Activated naive CD8-positive, alpha-beta T cell treated with anti-CD3 and anti-CD28 coated beads, Interleukin-2, amount 10 ng/mL, durations not matched to agents 7 days and 5 days (primary cell): ENCODE results near the gene TRIM71. TPM values are rescaled to one million over a fixed set of nuclear protein-coding genes. Genes with fewer than 3 reads are reported as not detected.
"Not testable (repeated sequence)": the region's sequence is repeated elsewhere in the genome, so short reads cannot be mapped to it uniquely, and the experiment has no call there.

Source experiments
- ATAC-seq: fragments of 150-1000 bp; cut with Tn5 transposase; one replicate; pipeline ENCODE4 v1.10.0; 2021; ENCODE audit warnings: low read depth, moderate library complexity
- POLR2A ChIA-PET: fragments of 350-600 bp; sonication (Branson Sonifier 250); formaldehyde crosslinking; loops from one replicate; lab custom pipeline; 2021; ENCODE audit warnings: antibody characterized with exemption; lab: Charles Lee
- DNase-seq: peaks from one replicate; pipeline ENCODE4 v3.0.0; 2021
- H3K27ac Mint-ChIP-seq: one replicate; pipeline ENCODE4 v1.8.0; 2022; ENCODE audit warnings: mild to moderate bottlenecking, mixed read lengths
- H3K27me3 Mint-ChIP-seq: one replicate; pipeline ENCODE4 v1.8.0; 2022; ENCODE audit warnings: mild to moderate bottlenecking, moderate library complexity, mixed read lengths
- H3K36me3 Mint-ChIP-seq: one replicate; pipeline ENCODE4 v1.8.0; 2021; ENCODE audit warnings: mild to moderate bottlenecking, mixed read lengths
- H3K4me1 Mint-ChIP-seq: one replicate; pipeline ENCODE4 v1.8.0; 2021; ENCODE audit warnings: mixed read lengths
- H3K4me3 Mint-ChIP-seq: one replicate; pipeline ENCODE4 v1.8.0; 2022; ENCODE audit warnings: mild to moderate bottlenecking, moderate library complexity, mixed read lengths
- H3K9me3 Mint-ChIP-seq: one replicate; pipeline ENCODE4 v1.8.0; 2021; ENCODE audit warnings: mixed read lengths
- total RNA-seq, 2 experiments: library from RNA; stranded (reverse); gene quantifications; one replicate each; pipeline ENCODE4 v1.2.3, GENCODE V29; 2021

TRIM71 gene
- total RNA-seq, 2 experiments from 2014 or later: not detected

DNA sequence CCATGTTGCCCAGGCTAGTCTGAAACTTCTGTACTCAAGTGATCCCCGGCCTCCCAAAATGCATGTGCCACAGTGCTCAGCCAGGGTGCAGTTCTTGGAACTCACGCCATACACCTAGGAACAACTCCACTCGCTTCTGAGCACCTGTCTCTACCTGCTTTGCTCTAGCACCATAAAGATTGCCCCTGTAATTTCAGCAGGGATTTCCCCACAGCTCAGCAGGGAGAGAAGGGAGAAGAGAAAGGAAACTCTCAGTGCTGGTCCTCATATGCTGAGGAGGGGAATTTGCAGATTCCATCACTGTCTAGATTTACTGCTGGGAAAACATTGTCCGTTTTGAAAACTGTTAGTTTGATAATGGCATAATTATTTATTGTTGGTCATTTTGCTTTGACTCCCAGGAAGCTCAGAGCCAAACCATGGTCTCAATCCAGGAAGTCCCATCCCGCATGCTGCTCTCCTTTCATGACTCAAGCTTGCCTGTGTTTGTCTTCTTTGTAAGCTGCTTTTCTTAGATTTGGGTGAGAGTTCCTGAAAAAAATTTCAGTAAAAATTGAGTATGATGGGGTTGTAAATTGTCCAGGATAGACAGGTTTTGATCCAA lies 24.2 kb downstream of the TRIM71 start:
- ATAC-seq (no peak), DNase-seq (no peak)
- POLR2A ChIA-PET: no interaction called here
- H3K4me1 Mint-ChIP-seq: peaks cover 16% of the 10 kb centered on the region
- no peaks in the 10 kb centered on the region for H3K9me3 Mint-ChIP-seq
- peak overlapping the region; percentile 49 for H3K4me3 Mint-ChIP-seq
- H3K36me3 Mint-ChIP-seq: no peaks in the 10 kb centered on the region
- peak overlapping the region; percentile 58 for H3K27ac Mint-ChIP-seq
- peaks cover 13% of the 10 kb centered on the region for H3K27me3 Mint-ChIP-seq

DNA sequence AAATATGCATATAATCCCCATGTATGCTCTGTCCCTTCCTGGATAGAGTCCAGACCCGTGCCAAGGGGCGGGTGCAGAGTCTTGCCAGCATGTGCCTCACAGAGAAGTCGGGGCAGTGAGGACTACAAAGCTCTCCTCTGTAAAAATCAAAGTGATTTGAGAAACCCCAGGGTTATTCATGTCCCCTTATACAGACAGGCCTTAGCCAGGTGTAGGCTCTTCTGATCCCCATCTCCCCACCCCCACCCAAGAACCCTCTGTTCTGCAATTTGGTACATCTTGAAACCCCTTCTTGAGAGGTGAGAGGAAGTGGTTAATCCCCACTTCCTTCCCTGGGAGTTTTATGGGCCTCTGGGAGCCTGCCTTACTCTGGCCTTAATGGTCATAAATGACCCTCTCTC lies 24.7 kb downstream of the TRIM71 start:
- Mint-ChIP-seq H3K27me3 (peaks cover 8% of the 10 kb centered on the region), H3K27ac (peak overlapping the region; percentile 58), H3K4me1 (peaks cover 16% of the 10 kb centered on the region), H3K9me3 (no peaks in the 10 kb centered on the region), H3K4me3 (peak overlapping the region; percentile 49), H3K36me3 (no peaks in the 10 kb centered on the region)
- ATAC-seq: peak; percentile 50
- POLR2A ChIA-PET: no interaction called here
- DNase-seq: no peak

- ATAC-seq: no peak
- Mint-ChIP-seq H3K36me3 (no peaks in the 10 kb centered on the region), H3K9me3 (no peaks in the 10 kb centered on the region), H3K27me3 (peaks cover 8% of the 10 kb centered on the region), H3K27ac (peak overlapping the region; percentile 21), H3K4me3 (no peak overlapping the region), H3K4me1 (peaks cover 16% of the 10 kb centered on the region)
- POLR2A ChIA-PET: no interaction called here
- no peak for DNase-seq
These were observed 25.2 kb downstream of the TRIM71 start for GRCh38 chr3:32842987-32843386.

DNA sequence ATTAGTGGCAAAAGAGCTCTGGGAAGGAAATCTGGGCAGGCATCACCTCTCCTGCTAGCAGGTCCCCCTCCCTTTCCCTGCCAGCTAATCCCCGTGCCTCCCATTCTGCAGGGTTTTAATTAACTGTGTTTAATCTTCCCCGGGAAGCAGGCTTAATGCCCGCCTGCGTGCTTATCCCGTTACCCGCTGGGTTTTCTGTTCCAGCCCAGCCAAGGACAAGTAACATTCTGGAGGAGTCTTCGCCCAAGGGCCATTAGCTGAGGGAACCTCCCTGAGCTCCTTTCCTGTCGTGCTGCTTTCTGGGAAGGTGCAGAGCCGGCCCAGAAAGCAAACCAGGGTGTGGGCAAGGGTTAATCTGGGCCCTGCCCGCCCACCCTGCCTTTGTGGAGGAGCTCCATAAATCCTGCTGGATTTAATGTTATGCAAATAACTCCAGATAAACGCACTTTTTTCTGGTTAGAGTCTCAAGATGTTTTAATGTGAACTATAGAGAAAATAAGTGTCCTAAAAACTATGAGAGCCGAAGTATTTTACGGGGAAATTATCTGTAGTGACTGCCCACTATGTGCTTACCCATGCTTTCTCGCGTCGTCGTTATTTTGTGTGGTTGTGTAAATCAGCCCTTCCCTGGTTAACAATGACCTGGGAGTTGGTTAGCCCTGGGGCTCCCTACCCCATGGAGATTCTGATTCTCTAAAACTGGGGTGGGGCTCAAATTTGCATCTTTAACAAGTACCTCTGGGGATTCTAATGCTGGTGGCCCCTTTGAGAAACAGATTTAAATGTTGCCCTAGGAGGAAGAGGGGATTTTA lies 25.9 kb downstream of the TRIM71 start:
- POLR2A ChIA-PET: no interaction called here

GRCh38 chr3:32844322-32844654 lies 26.5 kb downstream of the TRIM71 start:
- ATAC-seq (no peak), DNase-seq (no peak)
- POLR2A ChIA-PET: no interaction called here
- Mint-ChIP-seq H3K4me3 (no peak overlapping the region), H3K27me3 (peaks cover 14% of the 10 kb centered on the region), H3K4me1 (peaks cover 16% of the 10 kb centered on the region), H3K9me3 (no peaks in the 10 kb centered on the region), H3K36me3 (no peaks in the 10 kb centered on the region), H3K27ac (no peak overlapping the region)

More for the DNA sequence above, 25.9 kb downstream of the TRIM71 start:
- ATAC-seq: no peak
- peaks cover 16% of the 10 kb centered on the region for H3K4me1 Mint-ChIP-seq
- H3K36me3 Mint-ChIP-seq: no peaks in the 10 kb centered on the region
- no peak overlapping the region for H3K4me3 Mint-ChIP-seq
- DNase-seq: no peak
- peaks cover 12% of the 10 kb centered on the region for H3K27me3 Mint-ChIP-seq
- no peak overlapping the region for H3K27ac Mint-ChIP-seq
- H3K9me3 Mint-ChIP-seq: no peaks in the 10 kb centered on the region

DNA sequence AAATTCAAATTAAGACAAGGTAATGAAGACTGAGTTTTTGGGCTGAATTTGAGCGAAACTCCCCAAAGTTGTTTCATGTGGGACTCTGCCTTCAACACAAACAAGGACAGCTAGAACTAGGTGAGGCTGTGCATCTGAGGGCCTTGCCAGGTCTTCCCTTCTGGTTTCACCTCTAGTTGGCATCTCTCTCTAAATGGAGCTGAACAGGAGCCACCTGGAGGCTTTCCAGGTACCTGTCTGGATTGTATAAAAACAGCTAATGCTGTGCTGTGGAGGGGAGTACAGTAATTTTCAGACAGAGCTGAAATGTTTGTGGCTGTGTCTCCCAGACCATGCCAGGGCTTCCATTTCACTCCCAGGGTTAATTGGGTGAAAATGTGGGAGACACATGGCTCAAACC lies 27.1 kb downstream of the TRIM71 start:
- DNase-seq (no peak), ATAC-seq (no peak)
- Mint-ChIP-seq H3K36me3 (no peaks in the 10 kb centered on the region), H3K9me3 (no peaks in the 10 kb centered on the region), H3K27ac (no peak overlapping the region), H3K27me3 (peaks cover 13% of the 10 kb centered on the region), H3K4me1 (peaks cover 16% of the 10 kb centered on the region), H3K4me3 (no peak overlapping the region)
- POLR2A ChIA-PET: no interaction called here

- H3K9me3 Mint-ChIP-seq, H3K36me3 Mint-ChIP-seq, H3K27ac Mint-ChIP-seq, POLR2A ChIA-PET, H3K4me3 Mint-ChIP-seq, DNase-seq, ATAC-seq: not testable (repeated sequence)
- H3K27me3 Mint-ChIP-seq: peaks cover 15% of the 10 kb centered on the region
- peaks cover 18% of the 10 kb centered on the region for H3K4me1 Mint-ChIP-seq
These were observed 27.7 kb downstream of the TRIM71 start for GRCh38 chr3:32845546-32845945.

- not testable (repeated sequence) for H3K9me3 Mint-ChIP-seq, H3K36me3 Mint-ChIP-seq, H3K27ac Mint-ChIP-seq, H3K4me3 Mint-ChIP-seq, DNase-seq, ATAC-seq
- peaks cover 14% of the 10 kb centered on the region for H3K4me1 Mint-ChIP-seq
- POLR2A ChIA-PET: interaction anchor here (0.7 kb wide), 1 partner anchor 67 kb away, joined by 4 read pairs; no protein-coding TSS in a partner anchor
- H3K27me3 Mint-ChIP-seq: peaks cover 17% of the 10 kb centered on the region
These were observed 29.2 kb downstream of the TRIM71 start for GRCh38 chr3:32847045-32847444.

DNA sequence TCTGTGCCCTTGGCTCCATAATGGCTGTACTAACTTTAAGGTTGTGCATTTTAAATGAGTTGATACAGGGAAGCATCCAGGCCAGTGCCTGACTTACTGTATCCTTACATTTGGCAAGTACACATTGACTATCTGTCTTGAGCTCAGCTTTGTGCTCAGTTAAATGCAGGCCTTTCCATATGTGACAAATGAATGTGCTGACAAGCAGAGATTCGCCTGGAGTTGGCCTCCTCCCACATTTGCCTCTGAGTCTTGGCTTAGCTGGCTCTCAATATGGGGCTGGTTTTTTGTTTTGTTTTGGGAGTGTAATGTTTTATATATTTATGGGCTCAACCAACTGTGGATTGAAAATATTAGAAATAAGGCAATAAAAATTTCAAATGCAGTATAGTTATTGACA lies 29.7 kb downstream of the TRIM71 start:
- peaks cover 21% of the 10 kb centered on the region for H3K27me3 Mint-ChIP-seq
- no peak for DNase-seq
- no peaks in the 10 kb centered on the region for H3K36me3 Mint-ChIP-seq
- H3K27ac Mint-ChIP-seq: no peak overlapping the region
- no peaks in the 10 kb centered on the region for H3K9me3 Mint-ChIP-seq
- ATAC-seq: no peak
- POLR2A ChIA-PET: interaction anchor here (0.7 kb wide), 1 partner anchor 68 kb away, joined by 4 read pairs; no protein-coding TSS in a partner anchor
- H3K4me1 Mint-ChIP-seq: peaks cover 9% of the 10 kb centered on the region
- no peak overlapping the region for H3K4me3 Mint-ChIP-seq

- DNase-seq (no peak), ATAC-seq (no peak)
- H3K27me3 Mint-ChIP-seq: peaks cover 22% of the 10 kb centered on the region
- no peak overlapping the region for H3K27ac Mint-ChIP-seq
- H3K4me1 Mint-ChIP-seq: peaks cover 3% of the 10 kb centered on the region
- no peaks in the 10 kb centered on the region for H3K9me3 Mint-ChIP-seq
- no peaks in the 10 kb centered on the region for H3K36me3 Mint-ChIP-seq
- POLR2A ChIA-PET: no interaction called here
- H3K4me3 Mint-ChIP-seq: no peak overlapping the region
These were observed 30.4 kb downstream of the TRIM71 start for GRCh38 chr3:32848215-32848614.

GRCh38 chr3:32849046-32849445 lies 31.2 kb downstream of the TRIM71 start:
- ATAC-seq (no peak), DNase-seq (no peak)
- H3K4me3 Mint-ChIP-seq: no peak overlapping the region
- H3K27me3 Mint-ChIP-seq: peaks cover 25% of the 10 kb centered on the region
- no peaks in the 10 kb centered on the region for H3K36me3 Mint-ChIP-seq
- H3K9me3 Mint-ChIP-seq: no peaks in the 10 kb centered on the region
- H3K4me1 Mint-ChIP-seq: peaks cover 2% of the 10 kb centered on the region
- POLR2A ChIA-PET: no interaction called here
- H3K27ac Mint-ChIP-seq: no peak overlapping the region

GRCh38 chr3:32850226-32850625 lies 32.4 kb downstream of the TRIM71 start:
- no peaks in the 10 kb centered on the region for H3K36me3 Mint-ChIP-seq
- no peak for DNase-seq
- H3K9me3 Mint-ChIP-seq: no peaks in the 10 kb centered on the region
- POLR2A ChIA-PET: no interaction called here
- ATAC-seq: no peak
- H3K27me3 Mint-ChIP-seq: peaks cover 25% of the 10 kb centered on the region
- no peak overlapping the region for H3K27ac Mint-ChIP-seq
- H3K4me3 Mint-ChIP-seq: no peak overlapping the region
- H3K4me1 Mint-ChIP-seq: peaks cover 2% of the 10 kb centered on the region

DNA sequence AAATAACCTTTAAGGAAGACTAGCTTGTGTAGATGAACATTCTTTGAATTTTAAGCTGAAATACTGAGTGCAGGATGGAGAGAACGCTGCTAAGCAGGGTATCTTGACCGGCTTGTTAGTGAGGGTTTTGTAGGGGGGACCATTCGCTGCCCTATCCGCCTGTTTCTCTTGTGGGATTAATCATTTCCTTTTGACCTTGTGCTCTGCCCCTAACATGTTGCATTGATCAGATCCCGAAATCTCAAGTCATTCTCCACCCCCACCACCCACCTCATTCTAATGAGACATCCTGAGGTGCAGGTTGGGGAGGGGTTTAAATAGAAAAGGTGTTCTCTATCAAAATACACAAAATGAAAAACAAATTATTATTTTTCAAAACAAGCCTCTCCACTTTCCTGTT lies 32.8 kb downstream of the TRIM71 start:
- Mint-ChIP-seq H3K4me3 (no peak overlapping the region), H3K9me3 (no peaks in the 10 kb centered on the region), H3K4me1 (peaks cover 2% of the 10 kb centered on the region), H3K27ac (no peak overlapping the region), H3K36me3 (no peaks in the 10 kb centered on the region), H3K27me3 (peaks cover 25% of the 10 kb centered on the region)
- ATAC-seq (no peak), DNase-seq (no peak)
- POLR2A ChIA-PET: no interaction called here

- POLR2A ChIA-PET: no interaction called here
- peaks cover 34% of the 10 kb centered on the region for H3K27me3 Mint-ChIP-seq
- DNase-seq: no peak
- peaks cover 2% of the 10 kb centered on the region for H3K4me1 Mint-ChIP-seq
- no peak for ATAC-seq
- H3K4me3 Mint-ChIP-seq: no peak overlapping the region
- no peaks in the 10 kb centered on the region for H3K9me3 Mint-ChIP-seq
- H3K36me3 Mint-ChIP-seq: no peaks in the 10 kb centered on the region
- no peak overlapping the region for H3K27ac Mint-ChIP-seq
These were observed 34.3 kb downstream of the TRIM71 start for GRCh38 chr3:32852146-32852545.
